ENCODE data around the gene SMIM30.

GRCh38 chr7:113113912-113114311, 4.4 kb downstream of the SMIM30 start:
- TF ChIP-seq CTCF (IDR thresholded peaks at IDR 0.05) = peak in 4 of 12 donors; percentile 11 to 25 (median 15)
- TF ChIP-seq POLR2A (IDR thresholded peaks at IDR 0.05) = no peak

All from heart left ventricle (tissue), 13 donors.